MM.1S (cell line): ENCODE results near the gene MPZL2.

Experiments used
- DNase-seq: peaks from one replicate; pipeline ENCODE4 v3.0.0-alpha.2; 2015
- H2AFZ ChIP-seq: fragments of 300-600 bp; sonication (generic); 2 replicates; pipeline ENCODE4 v1.6.0; 2016; ENCODE audit warnings: antibody characterized with exemption, low read length
- H3F3A ChIP-seq: fragments of 300-600 bp; sonication (generic); 2 replicates; pipeline ENCODE4 v1.6.1; 2016; ENCODE audit warnings: mild to moderate bottlenecking, antibody characterized with exemption, low read length, moderate library complexity, mixed read lengths; ENCODE audit not compliant: insufficient read depth
- H3K27ac ChIP-seq: fragments of 300-600 bp; sonication (generic); 2 replicates; pipeline ENCODE4 v1.5.1; 2016; ENCODE audit warnings: mild to moderate bottlenecking, low read length
- H3K27me3 ChIP-seq: fragments of 300-600 bp; sonication (generic); replicated peaks from 2 replicates; pipeline ENCODE4 v1.6.0; 2016; ENCODE audit warnings: low read length; ENCODE audit not compliant: insufficient read depth
- H3K36me3 ChIP-seq: fragments of 300-600 bp; sonication (generic); replicated peaks from 2 replicates; pipeline ENCODE4 v1.6.1; 2016; ENCODE audit warnings: mild to moderate bottlenecking, low read length, mixed read lengths; ENCODE audit not compliant: insufficient read depth
- H3K4me1 ChIP-seq: fragments of 300-600 bp; sonication (generic); 2 replicates; pipeline ENCODE4 v1.6.1; 2016; ENCODE audit warnings: low read length, mixed read lengths
- H3K4me2 ChIP-seq: fragments of 300-600 bp; sonication (generic); 2 replicates; pipeline ENCODE4 v1.6.0; 2016; ENCODE audit warnings: low read depth, low read length
- H3K4me3 ChIP-seq: fragments of 300-600 bp; sonication (generic); 2 replicates; pipeline ENCODE4 v1.5.1; 2016; ENCODE audit warnings: low read length, mixed read lengths
- H3K79me2 ChIP-seq: fragments of 300-600 bp; sonication (generic); 2 replicates; pipeline ENCODE4 v1.6.1; 2016; ENCODE audit warnings: mixed run types, low read length, mixed read lengths
- H3K9ac ChIP-seq: fragments of 300-600 bp; sonication (generic); 2 replicates; pipeline ENCODE4 v1.6.1; 2016; ENCODE audit warnings: low read length, mixed read lengths
- H3K9me2 ChIP-seq: fragments of 300-600 bp; sonication (generic); replicated peaks from 2 replicates; pipeline ENCODE4 v1.6.1; 2016; ENCODE audit warnings: mild to moderate bottlenecking, low read length, mixed read lengths; ENCODE audit not compliant: insufficient read depth
- H3K9me3 ChIP-seq: fragments of 300-600 bp; sonication (generic); replicated peaks from 2 replicates; pipeline ENCODE4 v1.6.1; 2016; ENCODE audit warnings: mild to moderate bottlenecking, low read length, mixed read lengths; ENCODE audit not compliant: insufficient read depth
- H4K20me1 ChIP-seq: fragments of 300-600 bp; sonication (generic); 2 replicates; pipeline ENCODE4 v1.6.1; 2016; ENCODE audit warnings: mild to moderate bottlenecking, low read length, moderate library complexity, mixed read lengths; ENCODE audit not compliant: insufficient read depth
- EZH2 ChIP-seq: fragments of 300-600 bp; sonication (generic); optimal IDR thresholded peaks from 2 replicates; pipeline ENCODE3; 2017; ENCODE audit warnings: low read depth, mild to moderate bottlenecking, antibody characterized with exemption, low read length, mixed read lengths
- EZH2phosphoT487 ChIP-seq: fragments of 300-600 bp; sonication (generic); IDR thresholded peaks from 2 replicates; pipeline ENCODE4 v1.6.1; 2018; ENCODE audit warnings: antibody characterized with exemption, low read length
- TF ChIP-seq, protein P1 (sequence below): fragments of 300-600 bp; sonication (generic); IDR thresholded peaks from 2 replicates; pipeline ENCODE4 v1.5.1; 2016; ENCODE audit warnings: antibody characterized with exemption, low read length, mixed read lengths

Gene MPZL2

DNA sequence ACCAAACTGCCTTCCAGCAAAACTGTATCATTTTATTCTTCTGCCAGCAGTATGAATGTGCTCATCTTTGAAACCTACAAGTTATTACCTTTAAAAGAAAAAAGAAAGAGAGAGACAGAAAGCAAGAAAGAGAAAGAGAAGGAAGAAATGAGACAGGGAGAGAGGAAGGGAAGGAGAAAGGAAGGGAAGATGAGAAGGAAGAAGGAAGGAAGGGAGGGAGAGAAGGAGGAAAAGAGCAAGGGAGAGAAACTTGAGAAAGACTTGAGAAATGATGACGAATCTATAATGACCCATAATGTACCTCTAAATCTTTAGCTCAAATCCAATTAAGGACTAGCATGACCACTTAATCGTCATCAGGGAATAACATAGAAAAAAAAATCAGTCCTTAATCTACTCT lies 27.9 kb downstream of the MPZL2 start:
- H3K9me3 ChIP-seq: no peaks in the 10 kb centered on the region
- no peaks in the 10 kb centered on the region for H3K9me2 ChIP-seq
- no peak overlapping the region for H3K4me3 ChIP-seq
- H3F3A ChIP-seq: no peaks in the 10 kb centered on the region
- H3K4me1 ChIP-seq: no peaks in the 10 kb centered on the region
- no peaks in the 10 kb centered on the region for H4K20me1 ChIP-seq
- H3K79me2 ChIP-seq: no peaks in the 10 kb centered on the region
- DNase-seq: no peak
- H3K27me3 ChIP-seq: no peaks in the 10 kb centered on the region
- no peak overlapping the region for H2AFZ ChIP-seq
- no peak overlapping the region for H3K9ac ChIP-seq
- TF ChIP-seq EZH2phosphoT487 (no peak), EZH2 (no peak)
- TF ChIP-seq, protein P1, sequence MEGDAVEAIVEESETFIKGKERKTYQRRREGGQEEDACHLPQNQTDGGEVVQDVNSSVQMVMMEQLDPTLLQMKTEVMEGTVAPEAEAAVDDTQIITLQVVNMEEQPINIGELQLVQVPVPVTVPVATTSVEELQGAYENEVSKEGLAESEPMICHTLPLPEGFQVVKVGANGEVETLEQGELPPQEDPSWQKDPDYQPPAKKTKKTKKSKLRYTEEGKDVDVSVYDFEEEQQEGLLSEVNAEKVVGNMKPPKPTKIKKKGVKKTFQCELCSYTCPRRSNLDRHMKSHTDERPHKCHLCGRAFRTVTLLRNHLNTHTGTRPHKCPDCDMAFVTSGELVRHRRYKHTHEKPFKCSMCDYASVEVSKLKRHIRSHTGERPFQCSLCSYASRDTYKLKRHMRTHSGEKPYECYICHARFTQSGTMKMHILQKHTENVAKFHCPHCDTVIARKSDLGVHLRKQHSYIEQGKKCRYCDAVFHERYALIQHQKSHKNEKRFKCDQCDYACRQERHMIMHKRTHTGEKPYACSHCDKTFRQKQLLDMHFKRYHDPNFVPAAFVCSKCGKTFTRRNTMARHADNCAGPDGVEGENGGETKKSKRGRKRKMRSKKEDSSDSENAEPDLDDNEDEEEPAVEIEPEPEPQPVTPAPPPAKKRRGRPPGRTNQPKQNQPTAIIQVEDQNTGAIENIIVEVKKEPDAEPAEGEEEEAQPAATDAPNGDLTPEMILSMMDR: no peak
- H3K27ac ChIP-seq: no peak overlapping the region
- H3K4me2 ChIP-seq: no peak overlapping the region
- H3K36me3 ChIP-seq: no peaks in the 10 kb centered on the region

DNA sequence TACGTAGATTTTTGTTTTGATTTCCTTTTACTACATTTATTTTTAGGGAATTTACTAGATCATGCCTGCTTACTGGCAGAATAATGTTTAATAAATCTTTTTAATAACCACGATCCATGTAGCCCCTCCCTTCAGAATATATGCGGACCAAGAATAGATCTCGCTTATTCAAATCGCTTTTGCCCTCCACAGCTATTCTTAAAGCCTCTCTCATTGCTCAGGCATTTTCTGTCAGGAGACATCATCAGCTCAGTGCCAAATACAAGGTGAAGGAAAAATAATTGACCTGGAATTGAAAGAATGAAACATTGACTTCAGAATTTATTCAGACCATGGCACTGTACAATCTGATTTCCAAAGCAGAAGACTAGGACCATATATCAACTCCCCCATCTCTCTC lies 29.3 kb downstream of the MPZL2 start:
- no peaks in the 10 kb centered on the region for H3K9me2 ChIP-seq
- H3K36me3 ChIP-seq: no peaks in the 10 kb centered on the region
- H3F3A ChIP-seq: no peaks in the 10 kb centered on the region
- no peaks in the 10 kb centered on the region for H3K4me1 ChIP-seq
- H3K4me2 ChIP-seq: no peak overlapping the region
- no peaks in the 10 kb centered on the region for H4K20me1 ChIP-seq
- no peaks in the 10 kb centered on the region for H3K79me2 ChIP-seq
- H3K9me3 ChIP-seq: no peaks in the 10 kb centered on the region
- H3K4me3 ChIP-seq: no peak overlapping the region
- H3K27ac ChIP-seq: no peak overlapping the region
- no peak overlapping the region for H2AFZ ChIP-seq
- DNase-seq: no peak
- no peaks in the 10 kb centered on the region for H3K27me3 ChIP-seq
- no peak overlapping the region for H3K9ac ChIP-seq
- TF ChIP-seq, protein P1: no peak
- TF ChIP-seq EZH2 (no peak), EZH2phosphoT487 (no peak)

DNA sequence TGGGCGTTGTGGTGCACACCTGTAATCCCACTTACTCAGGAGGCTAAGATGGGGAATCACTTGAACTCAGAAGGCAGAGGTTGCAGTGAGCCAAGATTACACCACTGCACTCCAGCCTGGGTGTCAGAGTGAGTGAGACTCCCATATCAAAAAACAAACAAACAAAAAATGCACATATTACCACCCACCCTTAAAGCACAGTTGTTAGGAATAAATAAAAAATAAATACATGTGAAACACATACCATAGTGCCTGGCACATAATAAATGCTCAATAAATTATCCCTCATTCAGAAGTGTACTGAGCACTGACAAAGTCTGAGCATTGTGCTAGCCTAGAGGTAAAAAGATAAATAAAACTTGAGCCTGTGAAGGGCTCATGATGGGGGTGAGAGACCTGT lies 30.2 kb downstream of the MPZL2 start:
- no peaks in the 10 kb centered on the region for H3K4me1 ChIP-seq
- H2AFZ ChIP-seq: no peak overlapping the region
- H3K27me3 ChIP-seq: no peaks in the 10 kb centered on the region
- no peaks in the 10 kb centered on the region for H3K79me2 ChIP-seq
- H3K27ac ChIP-seq: no peak overlapping the region
- no peak overlapping the region for H3K4me2 ChIP-seq
- no peaks in the 10 kb centered on the region for H3K36me3 ChIP-seq
- DNase-seq: no peak
- H4K20me1 ChIP-seq: no peaks in the 10 kb centered on the region
- H3K9ac ChIP-seq: no peak overlapping the region
- no peak overlapping the region for H3K4me3 ChIP-seq
- TF ChIP-seq, protein P1: no peak
- H3F3A ChIP-seq: no peaks in the 10 kb centered on the region
- H3K9me3 ChIP-seq: no peaks in the 10 kb centered on the region
- H3K9me2 ChIP-seq: no peaks in the 10 kb centered on the region

DNA sequence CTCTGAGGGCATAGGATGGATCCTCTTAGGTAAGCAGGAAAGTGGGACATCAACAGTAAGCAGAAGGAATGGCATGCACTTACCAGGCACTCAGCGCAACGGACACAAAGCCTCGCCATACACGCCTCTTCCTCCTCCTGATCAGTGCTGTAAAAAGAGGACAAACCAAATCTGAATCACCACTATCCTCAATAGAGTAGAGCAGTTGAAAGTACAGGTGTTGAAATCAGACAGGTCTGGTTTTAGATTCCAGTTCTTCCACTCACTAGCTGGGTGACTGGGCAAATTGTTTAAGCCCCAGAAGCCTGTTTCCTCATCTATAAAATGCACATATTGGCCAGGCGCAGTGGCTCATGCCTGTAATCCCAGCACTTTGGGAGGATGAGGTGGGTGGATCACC lies 30.7 kb downstream of the MPZL2 start:
- no peak overlapping the region for H3K4me2 ChIP-seq

More for the DNA sequence above, 30.7 kb downstream of the MPZL2 start:
- Histone ChIP-seq H3K27ac (no peak overlapping the region), H3K9me3 (no peaks in the 10 kb centered on the region), H3K9ac (no peak overlapping the region), H3K79me2 (no peaks in the 10 kb centered on the region), H2AFZ (no peak overlapping the region), H3K36me3 (no peaks in the 10 kb centered on the region), H3F3A (no peaks in the 10 kb centered on the region), H3K4me1 (no peaks in the 10 kb centered on the region), H3K9me2 (no peaks in the 10 kb centered on the region), H3K4me3 (no peak overlapping the region), H3K27me3 (no peaks in the 10 kb centered on the region), H4K20me1 (no peaks in the 10 kb centered on the region)
- no peak for DNase-seq
- TF ChIP-seq EZH2: no peak
- TF ChIP-seq, protein P1: no peak
- no peak for TF ChIP-seq EZH2phosphoT487
